ENCODE results near the gene ANKMY1.

- TF ChIP-seq CTCF (IDR thresholded peaks at IDR 0.05; ENCODE audit: poor library complexity) (peak; percentile 92), EZH2phosphoT487 (IDR thresholded peaks at IDR 0.05; ENCODE audit: low read depth, severe bottlenecking, unreplicated experiment) (no peak), EZH2 (IDR thresholded peaks at IDR 0.05; ENCODE audit: borderline replicate concordance) (no peak)
Observed at GRCh38 chr2:240437861-240438809, 119.7 kb downstream of the ANKMY1 start.

Measured in hepatocyte (in vitro differentiated cells).